ENCODE data around the gene TGFA. TPM values are rescaled to one million over a fixed set of nuclear protein-coding genes. Genes with fewer than 3 reads are reported as not detected.

TGFA gene
- total RNA-seq, 4 donors from 2014 or later = 15.8 to 75.8 (median 52.0) TPM

- intact Hi-C loops (cut with DNase I) = no loop called here
- Histone ChIP-seq H3K4me3 (no peak overlapping the region), H3K4me1 (peaks cover 22 to 65% (median 25%) of the 10 kb centered on the region in 3 donors), H3K27ac (peak overlapping the region in 2 of 4 donors; percentile 37 to 40), H3K36me3 (no peaks in the 10 kb centered on the region), H3K27me3 (no peaks in the 10 kb centered on the region), H3K9me3 (no peaks in the 10 kb centered on the region)
- TF ChIP-seq CTCF (IDR thresholded peaks at IDR 0.05) = no peak
- no peak for TF ChIP-seq POLR2A (IDR thresholded peaks at IDR 0.05)
- DNase-seq = no peak
- WGBS, 2 donors = 54 to 68% methylated on average over 3 of the region's 3 CpGs
Observed at GRCh38 chr2:70520825-70521224, 32.8 kb downstream of the TGFA start.

GRCh38 chr2:70519453-70519852 lies 34.2 kb downstream of the TGFA start:
- WGBS, 2 donors = 52 to 69% methylated on average over 2 of the region's 2 CpGs
- no peak for DNase-seq

GRCh38 chr2:70518557-70518956 lies 35.1 kb downstream of the TGFA start:
- Histone ChIP-seq H3K4me3 (no peak overlapping the region), H3K9me3 (no peaks in the 10 kb centered on the region), H3K27ac (no peak overlapping the region), H3K36me3 (peaks cover 0 to 2% (median 0%) of the 10 kb centered on the region in 3 donors), H3K27me3 (no peaks in the 10 kb centered on the region), H3K4me1 (peaks cover 8 to 58% (median 9%) of the 10 kb centered on the region in 3 donors)
- TF ChIP-seq CTCF (IDR thresholded peaks at IDR 0.05) = no peak
- no peak for TF ChIP-seq POLR2A (IDR thresholded peaks at IDR 0.05)
- 100% methylated on average over 1 of the region's 1 CpG; no CpG with 5 or more reads in 1 of the 2 donors for WGBS, 2 donors
- no peak for DNase-seq
- intact Hi-C loops (cut with DNase I) = no loop called here

More at GRCh38 chr2:70519453-70519852, 34.2 kb downstream of the TGFA start:
- peaks cover 14 to 65% (median 16%) of the 10 kb centered on the region in 3 donors for H3K4me1 ChIP-seq
- H3K36me3 ChIP-seq = no peaks in the 10 kb centered on the region
- intact Hi-C loops (cut with DNase I) = no loop called here
- no peak overlapping the region for H3K27ac ChIP-seq
- no peaks in the 10 kb centered on the region for H3K27me3 ChIP-seq
- TF ChIP-seq POLR2A (IDR thresholded peaks at IDR 0.05) (no peak), CTCF (IDR thresholded peaks at IDR 0.05) (no peak)
- no peak overlapping the region for H3K4me3 ChIP-seq
- H3K9me3 ChIP-seq = no peaks in the 10 kb centered on the region

GRCh38 chr2:70517804-70518203 lies 35.8 kb downstream of the TGFA start:
- intact Hi-C loops (cut with DNase I) = no loop called here
- H3K27ac ChIP-seq = no peak overlapping the region
- DNase-seq = no peak
- no peaks in the 10 kb centered on the region for H3K27me3 ChIP-seq
- H3K36me3 ChIP-seq = peaks cover 0 to 9% (median 0%) of the 10 kb centered on the region in 3 donors
- TF ChIP-seq CTCF (IDR thresholded peaks at IDR 0.05) (no peak), POLR2A (IDR thresholded peaks at IDR 0.05) (no peak)
- WGBS, 2 donors = 33 to 59% methylated on average over 1 to 6 of the region's 7 CpGs
- no peak overlapping the region for H3K4me3 ChIP-seq
- H3K9me3 ChIP-seq = no peaks in the 10 kb centered on the region
- peaks cover 4 to 50% (median 6%) of the 10 kb centered on the region in 3 donors for H3K4me1 ChIP-seq

GRCh38 chr2:70516596-70516995 lies 37.0 kb downstream of the TGFA start:
- peaks cover 0 to 9% (median 0%) of the 10 kb centered on the region in 3 donors for H3K36me3 ChIP-seq
- intact Hi-C loops (cut with DNase I) = no loop called here
- DNase-seq = no peak
- H3K4me3 ChIP-seq = no peak overlapping the region
- no peaks in the 10 kb centered on the region for H3K27me3 ChIP-seq
- peaks cover 4 to 47% (median 6%) of the 10 kb centered on the region in 3 donors for H3K4me1 ChIP-seq
- peak overlapping the region in 2 of 4 donors; percentile 3 to 39 for H3K27ac ChIP-seq
- H3K9me3 ChIP-seq = no peaks in the 10 kb centered on the region
- WGBS, 2 donors = 31 to 37% methylated on average over 3 to 5 of the region's 5 CpGs
- TF ChIP-seq CTCF (IDR thresholded peaks at IDR 0.05) (no peak), POLR2A (IDR thresholded peaks at IDR 0.05) (no peak)
